Measurements from ENCODE around the gene RASL11B. TPM values are rescaled to one million over a fixed set of nuclear protein-coding genes. Genes with fewer than 3 reads are reported as not detected.

RASL11B gene
- 0.66 TPM in 1 of 2 replicates, not detected in the other for total RNA-seq

GRCh38 chr4:52861879-52862616 is at the start of gene RASL11B:
Gene RASL11B (plus strand): TSS chr4:52862317. CDS start chr4:52862508, 191 bp downstream.

Other genes with a start within 250 kb of the RASL11B start
- 10.3 and 20.2 TPM in 2 replicates for gene USP46, start 203.0 kb upstream of the RASL11B start, total RNA-seq
- 0.29 TPM in 1 of 2 replicates, not detected in the other for gene ERVMER34-1, start 110.9 kb upstream of the RASL11B start, total RNA-seq